Testis (tissue), 3 donors: ENCODE measurements around the gene ANGPTL4. TPM values are rescaled to one million over a fixed set of nuclear protein-coding genes. Genes with fewer than 3 reads are reported as not detected.

Source experiments
- DNase-seq: peaks from one replicate; pipeline ENCODE4 v3.0.0-alpha.2; 2019
- H3K27ac ChIP-seq, 2 donors: fragments of 200-600 bp; sonication (generic); one replicate each; pipeline ENCODE4 v1.5.1; 2019
- H3K27me3 ChIP-seq: fragments of 200-600 bp; sonication (generic); one replicate; pipeline ENCODE4 v1.5.1; 2019
- H3K36me3 ChIP-seq: fragments of 200-600 bp; sonication (generic); one replicate; pipeline ENCODE4 v1.5.1; 2017; ENCODE audit warnings: low read depth; ENCODE audit errors: missing control alignments
- H3K4me1 ChIP-seq: fragments of 200-600 bp; sonication (generic); one replicate; pipeline ENCODE4 v1.5.1; 2019
- H3K4me3 ChIP-seq, 2 donors: fragments of 200-600 bp; sonication (generic); one replicate each; pipeline ENCODE4 v1.5.1; 2017 to 2019
- H3K9me3 ChIP-seq: fragments of 200-600 bp; sonication (generic); one replicate; pipeline ENCODE4 v1.5.1; 2017
- POLR2A ChIP-seq: fragments of 450-650 bp; IDR thresholded peaks from one replicate; pipeline ENCODE4 v1.6.1; 2017; ENCODE audit warnings: antibody characterized with exemption, mild to moderate bottlenecking, moderate library complexity
- WGBS, 2 donors: methylation state at CpG; one replicate each; pipeline ENCODE4 v1.1.5; 2018; 5-methylcytosine and 5-hydroxymethylcytosine counted together
- intact Hi-C: fragments of 100-400 bp; cut with DNase I; formaldehyde crosslinking; loops from one replicate; pipeline ENCODE4 v1.15.1; 2023; ENCODE audit warnings: low total_unique reads
- polyA plus RNA-seq: library from polyadenylated mRNA; stranded (reverse); fragments of 350-450 nt; fragmentation: Illumina TruSeq; extraction: RNeasy Lipid Tissue Mini Kit (QIAGEN cat#74804); gene quantifications from one replicate; pipeline ENCODE4 v1.2.3, GENCODE V29; 2014; ENCODE audit warnings: low read depth, low replicate concordance; ENCODE audit not compliant: insufficient read depth
- total RNA-seq, 2 donors: library from RNA; depleted of rRNA; stranded (reverse); fragments of >200 nt; gene quantifications; one replicate each; pipeline ENCODE4 v1.2.3, GENCODE V29; 2016
- TF ChIP-seq, protein P1 (sequence below), 3 experiments: fragments of 450-650 bp in 2 of 3; fragments of 200-600 bp in 1 of 3; sonication (generic) in 1 of 3; IDR thresholded peaks; one replicate each; pipeline ENCODE4 v1.5.1; 2016 to 2019; ENCODE audit warnings: antibody characterized with exemption in 3 of 3, mild to moderate bottlenecking in 2 of 3, moderate library complexity in 1 of 3

The ANGPTL4 gene
- total and polyA plus RNA-seq, 3 donors from 2014 or later = 10.0 to 18.5 (median 10.2) TPM

DNA sequence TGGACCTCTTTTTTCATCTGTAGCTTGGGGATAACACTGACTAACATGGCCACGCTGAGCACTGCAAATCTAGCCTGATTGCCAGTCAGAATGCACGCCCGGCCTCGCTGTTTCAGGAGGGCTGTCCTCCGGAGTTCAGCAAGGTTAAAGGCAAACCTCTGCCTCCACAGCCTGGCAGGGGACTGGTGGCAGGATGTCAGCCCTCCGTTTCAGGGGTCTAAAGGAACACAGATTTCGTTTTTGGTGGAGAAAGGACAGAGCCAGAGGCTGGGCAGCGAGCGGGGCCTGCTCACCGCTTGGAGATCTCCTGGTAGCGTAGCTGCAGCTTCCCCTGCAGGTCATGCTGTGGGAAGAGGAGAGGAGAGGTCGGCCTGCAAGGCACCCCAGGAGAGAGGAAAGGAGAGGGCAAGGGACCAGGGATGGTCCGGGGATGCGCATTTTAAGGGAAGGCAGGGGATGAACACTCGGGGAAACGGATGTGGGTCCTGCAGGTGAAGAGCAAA is 43.3 kb upstream of the ANGPTL4 start:
- H3K9me3 ChIP-seq = no peaks in the 10 kb centered on the region
- TF ChIP-seq, protein P1, sequence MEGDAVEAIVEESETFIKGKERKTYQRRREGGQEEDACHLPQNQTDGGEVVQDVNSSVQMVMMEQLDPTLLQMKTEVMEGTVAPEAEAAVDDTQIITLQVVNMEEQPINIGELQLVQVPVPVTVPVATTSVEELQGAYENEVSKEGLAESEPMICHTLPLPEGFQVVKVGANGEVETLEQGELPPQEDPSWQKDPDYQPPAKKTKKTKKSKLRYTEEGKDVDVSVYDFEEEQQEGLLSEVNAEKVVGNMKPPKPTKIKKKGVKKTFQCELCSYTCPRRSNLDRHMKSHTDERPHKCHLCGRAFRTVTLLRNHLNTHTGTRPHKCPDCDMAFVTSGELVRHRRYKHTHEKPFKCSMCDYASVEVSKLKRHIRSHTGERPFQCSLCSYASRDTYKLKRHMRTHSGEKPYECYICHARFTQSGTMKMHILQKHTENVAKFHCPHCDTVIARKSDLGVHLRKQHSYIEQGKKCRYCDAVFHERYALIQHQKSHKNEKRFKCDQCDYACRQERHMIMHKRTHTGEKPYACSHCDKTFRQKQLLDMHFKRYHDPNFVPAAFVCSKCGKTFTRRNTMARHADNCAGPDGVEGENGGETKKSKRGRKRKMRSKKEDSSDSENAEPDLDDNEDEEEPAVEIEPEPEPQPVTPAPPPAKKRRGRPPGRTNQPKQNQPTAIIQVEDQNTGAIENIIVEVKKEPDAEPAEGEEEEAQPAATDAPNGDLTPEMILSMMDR (IDR thresholded peaks at IDR 0.05) = no peak
- TF ChIP-seq POLR2A = no peak
- DNase-seq = no peak
- intact Hi-C loops = no loop called here
- peak overlapping the region; percentile 93 to 95 for H3K4me3 ChIP-seq
- H3K4me1 ChIP-seq = peaks cover 18% of the 10 kb centered on the region
- no peaks in the 10 kb centered on the region for H3K27me3 ChIP-seq
- peak overlapping the region; percentile 77 to 82 for H3K27ac ChIP-seq
- no peaks in the 10 kb centered on the region for H3K36me3 ChIP-seq
- 0 to 4% methylated on average over 15 to 16 of the region's 16 CpGs for WGBS, 2 donors

DNA sequence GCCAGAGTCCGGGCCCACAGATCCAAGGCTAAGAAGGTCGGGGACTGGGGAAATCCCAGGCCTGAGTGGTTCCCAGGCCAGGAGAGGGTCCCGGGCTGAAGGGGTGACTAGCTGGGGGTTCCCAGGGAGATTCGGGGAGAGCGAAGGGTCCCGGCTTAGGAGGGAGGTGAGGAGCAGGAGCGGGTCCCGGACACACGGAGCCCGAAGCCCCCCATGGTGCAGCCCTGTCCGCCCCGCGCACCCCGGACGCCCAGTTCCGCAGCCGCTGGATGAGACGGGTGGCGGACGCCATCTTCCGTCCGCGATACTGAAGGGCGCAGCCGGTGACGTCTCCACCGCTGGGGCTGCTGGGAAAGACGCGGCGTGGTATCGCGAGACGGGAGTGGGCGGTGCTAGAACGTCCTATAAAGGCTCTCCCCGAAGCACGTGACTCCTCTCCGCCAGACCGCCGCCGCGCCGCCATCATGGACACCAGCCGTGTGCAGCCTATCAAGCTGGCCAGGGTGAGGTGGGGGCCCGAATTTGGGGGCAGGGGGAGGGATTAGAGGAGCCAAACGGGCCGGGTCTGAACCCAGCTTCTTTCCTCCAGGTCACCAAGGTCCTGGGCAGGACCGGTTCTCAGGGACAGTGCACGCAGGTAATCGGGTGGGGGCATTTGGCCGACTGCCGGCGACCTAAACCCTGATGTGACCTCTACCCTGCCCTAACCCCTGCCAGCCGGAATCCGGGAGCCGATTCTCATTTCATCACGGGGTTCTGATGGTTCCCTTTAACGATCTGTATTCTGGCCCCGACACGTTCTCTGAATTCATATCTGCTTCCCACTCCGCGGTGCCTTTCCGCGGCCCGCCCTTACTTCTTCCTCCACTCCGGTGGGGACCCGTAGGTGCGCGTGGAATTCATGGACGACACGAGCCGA is 42.6 kb upstream of the ANGPTL4 start, which contains the start of the genes NDUFA7 and RPS28:
TSS of gene NDUFA7 (minus strand) at position 309 of the 919 bp plus-strand sequence. CDS start at position 292, 17 bp downstream.
TSS of gene RPS28 (plus strand) at position 430 of the 919 bp plus-strand sequence. CDS start at position 465, 35 bp downstream.
- intact Hi-C loops = no loop called here
- Histone ChIP-seq H3K27ac (peak within 1 kb of the TSS; percentile 77 to 82), H3K9me3 (no peaks in the 10 kb centered on the region), H3K4me1 (peaks cover 18% of the 10 kb centered on the region), H3K4me3 (peak within 1 kb of the TSS; percentile 93 to 95), H3K36me3 (no peaks in the 10 kb centered on the region), H3K27me3 (no peaks in the 10 kb centered on the region)
- TF ChIP-seq, protein P1 (IDR thresholded peaks at IDR 0.05) = no peak
- peak; percentile 7 for TF ChIP-seq POLR2A
- peak; percentile 98 for DNase-seq
- 0 to 1% methylated on average over 21 to 72 of the region's 72 CpGs for WGBS, 2 donors

DNA sequence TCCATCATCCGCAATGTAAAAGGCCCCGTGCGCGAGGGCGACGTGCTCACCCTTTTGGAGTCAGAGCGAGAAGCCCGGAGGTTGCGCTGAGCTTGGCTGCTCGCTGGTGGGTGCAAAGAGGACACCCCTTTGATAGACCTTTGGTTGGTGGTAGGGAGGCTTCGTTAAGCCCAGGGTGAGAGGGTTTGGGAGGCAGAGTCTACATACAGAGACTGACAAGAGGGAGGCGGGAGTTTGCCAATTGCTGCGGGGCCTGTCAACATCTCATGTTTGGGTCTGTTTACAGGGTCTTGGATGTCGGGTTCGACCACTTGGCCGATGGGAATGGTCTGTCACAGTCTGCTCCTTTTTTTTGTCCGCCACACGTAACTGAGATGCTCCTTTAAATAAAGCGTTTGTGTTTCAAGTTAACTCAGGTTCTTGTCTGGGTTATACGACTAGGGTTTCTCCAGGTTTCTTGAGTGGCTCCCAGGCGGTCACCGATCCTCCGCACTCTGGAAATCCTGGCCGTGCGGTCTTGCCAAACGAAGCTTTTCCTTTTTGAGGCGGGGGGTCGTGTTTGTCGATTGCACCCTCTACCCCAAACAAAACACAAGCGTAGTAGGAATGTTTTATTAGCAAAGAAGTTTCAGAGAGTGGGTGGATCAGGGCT is 41.8 kb upstream of the ANGPTL4 start:
- DNase-seq = no peak
- peak overlapping the region; percentile 77 to 82 for H3K27ac ChIP-seq
- intact Hi-C loops = no loop called here
- peaks cover 18% of the 10 kb centered on the region for H3K4me1 ChIP-seq
- H3K4me3 ChIP-seq = peak overlapping the region; percentile 93 to 95
- no peak for TF ChIP-seq POLR2A
- TF ChIP-seq, protein P1 (IDR thresholded peaks at IDR 0.05) = no peak
- H3K36me3 ChIP-seq = no peaks in the 10 kb centered on the region
- 17 to 19% methylated on average over 30 of the region's 30 CpGs for WGBS, 2 donors
- H3K9me3 ChIP-seq = no peaks in the 10 kb centered on the region
- no peaks in the 10 kb centered on the region for H3K27me3 ChIP-seq

DNA sequence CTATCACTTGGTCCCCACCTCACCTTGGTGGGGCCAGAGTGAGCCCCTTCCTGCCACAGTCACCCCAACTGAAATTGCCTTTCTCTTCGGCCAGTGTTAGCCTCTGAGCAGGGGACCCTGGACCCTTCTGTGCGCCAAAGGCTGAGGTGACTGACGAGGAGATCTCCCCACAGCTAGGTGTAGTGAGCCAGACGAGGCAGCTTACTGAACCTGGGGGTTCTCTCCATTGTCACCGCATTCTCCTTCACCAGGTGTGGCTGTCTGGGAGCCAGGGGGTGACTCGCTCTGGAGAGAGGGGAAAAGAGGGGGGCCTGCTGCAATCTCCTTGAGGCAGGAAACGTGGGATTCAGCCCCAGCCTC is 41.3 kb upstream of the ANGPTL4 start:
- Histone ChIP-seq H3K9me3 (no peaks in the 10 kb centered on the region), H3K27ac (no peak overlapping the region), H3K36me3 (no peaks in the 10 kb centered on the region), H3K27me3 (no peaks in the 10 kb centered on the region), H3K4me3 (no peak overlapping the region), H3K4me1 (peaks cover 18% of the 10 kb centered on the region)
- WGBS, 2 donors = 54 to 70% methylated on average over 7 of the region's 7 CpGs
- intact Hi-C loops = no loop called here
- no peak for DNase-seq
- no peak for TF ChIP-seq POLR2A
- TF ChIP-seq, protein P1 (IDR thresholded peaks at IDR 0.05) = no peak
